ENCODE data around the gene FAM181A. TPM values are rescaled to one million over a fixed set of nuclear protein-coding genes. Genes with fewer than 3 reads are reported as not detected.

Gene FAM181A
- total RNA-seq, 2 donors from 2014 or later: not detected

DNA sequence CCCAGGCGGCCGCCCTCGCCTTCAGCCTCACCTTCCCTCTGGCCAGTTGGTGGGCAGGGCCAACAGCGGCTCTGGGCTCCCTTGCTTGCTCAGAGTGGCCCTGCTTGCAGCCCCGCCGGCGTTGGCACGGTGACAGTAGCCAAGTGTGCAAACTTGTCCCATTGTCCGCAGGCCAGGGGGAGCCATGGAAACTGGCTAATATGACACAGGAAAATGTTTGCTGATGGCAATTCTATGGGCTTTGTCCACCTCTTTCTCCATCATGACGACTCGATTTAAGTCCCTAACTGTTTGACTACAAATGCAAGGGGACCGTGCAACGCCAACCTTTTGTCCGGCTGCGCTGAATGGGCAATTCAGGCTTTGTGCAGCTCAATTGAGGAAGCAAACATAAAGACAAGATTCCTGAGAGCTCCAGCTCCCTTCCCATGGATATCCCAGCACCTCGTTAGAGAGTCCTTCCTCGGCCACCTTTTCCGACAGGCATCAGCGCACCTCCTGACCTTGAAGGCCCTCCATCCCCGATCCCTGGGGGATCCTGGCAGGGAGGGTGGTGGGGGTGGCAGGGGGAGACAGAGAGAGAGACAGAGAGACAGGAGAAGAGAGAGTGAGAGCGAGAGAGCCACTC is 785 bp upstream of the FAM181A start:
- DNase-seq (no peak), ATAC-seq (no peak)
- H3K9me3 ChIP-seq: no peaks in the 10 kb centered on the region
- H3K4me1 ChIP-seq: no peaks in the 10 kb centered on the region
- H3K4me3 ChIP-seq: no peak overlapping the region
- no peaks in the 10 kb centered on the region for H3K36me3 ChIP-seq (replicated peaks in 1 of 2; ENCODE audit: insufficient read depth in 1 of 2, low read depth in 2 of 2)
- H3K27me3 ChIP-seq: no peaks in the 10 kb centered on the region
- H3K27ac ChIP-seq: no peak overlapping the region
- intact Hi-C loops (cut with DNase I): no loop called here
- 67 to 79% methylated on average over 17 to 21 of the region's 21 CpGs for WGBS, 2 donors
- TF ChIP-seq, protein P1, sequence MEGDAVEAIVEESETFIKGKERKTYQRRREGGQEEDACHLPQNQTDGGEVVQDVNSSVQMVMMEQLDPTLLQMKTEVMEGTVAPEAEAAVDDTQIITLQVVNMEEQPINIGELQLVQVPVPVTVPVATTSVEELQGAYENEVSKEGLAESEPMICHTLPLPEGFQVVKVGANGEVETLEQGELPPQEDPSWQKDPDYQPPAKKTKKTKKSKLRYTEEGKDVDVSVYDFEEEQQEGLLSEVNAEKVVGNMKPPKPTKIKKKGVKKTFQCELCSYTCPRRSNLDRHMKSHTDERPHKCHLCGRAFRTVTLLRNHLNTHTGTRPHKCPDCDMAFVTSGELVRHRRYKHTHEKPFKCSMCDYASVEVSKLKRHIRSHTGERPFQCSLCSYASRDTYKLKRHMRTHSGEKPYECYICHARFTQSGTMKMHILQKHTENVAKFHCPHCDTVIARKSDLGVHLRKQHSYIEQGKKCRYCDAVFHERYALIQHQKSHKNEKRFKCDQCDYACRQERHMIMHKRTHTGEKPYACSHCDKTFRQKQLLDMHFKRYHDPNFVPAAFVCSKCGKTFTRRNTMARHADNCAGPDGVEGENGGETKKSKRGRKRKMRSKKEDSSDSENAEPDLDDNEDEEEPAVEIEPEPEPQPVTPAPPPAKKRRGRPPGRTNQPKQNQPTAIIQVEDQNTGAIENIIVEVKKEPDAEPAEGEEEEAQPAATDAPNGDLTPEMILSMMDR (IDR thresholded peaks at IDR 0.05): no peak
- no peak for TF ChIP-seq POLR2A (IDR thresholded peaks at IDR 0.05)

GRCh38 chr14:93927800-93928145 is 629 bp downstream of the FAM181A start:
- 39 to 77% methylated on average over 4 to 5 of the region's 6 CpGs for WGBS, 2 donors
- Histone ChIP-seq H3K9me3 (no peaks in the 10 kb centered on the region), H3K27ac (no peak overlapping the region), H3K27me3 (no peaks in the 10 kb centered on the region), H3K4me1 (no peaks in the 10 kb centered on the region), H3K36me3 (replicated peaks in 1 of 2; ENCODE audit: insufficient read depth in 1 of 2, low read depth in 2 of 2) (no peaks in the 10 kb centered on the region), H3K4me3 (no peak overlapping the region)
- ATAC-seq: no peak
- TF ChIP-seq, protein P1 (IDR thresholded peaks at IDR 0.05): no peak
- no peak for TF ChIP-seq POLR2A (IDR thresholded peaks at IDR 0.05)
- intact Hi-C loops (cut with DNase I): no loop called here
- no peak for DNase-seq

- H3K4me3 ChIP-seq: no peak overlapping the region
- DNase-seq (no peak), ATAC-seq (no peak)
- 79 to 80% methylated on average over 4 to 25 of the region's 26 CpGs for WGBS, 2 donors
- H3K27ac ChIP-seq: no peak overlapping the region
- no peaks in the 10 kb centered on the region for H3K27me3 ChIP-seq
- no peak for TF ChIP-seq POLR2A (IDR thresholded peaks at IDR 0.05)
- TF ChIP-seq, protein P1 (IDR thresholded peaks at IDR 0.05): no peak
- no peaks in the 10 kb centered on the region for H3K4me1 ChIP-seq
- H3K36me3 ChIP-seq (replicated peaks in 1 of 2; ENCODE audit: insufficient read depth in 1 of 2, low read depth in 2 of 2): no peaks in the 10 kb centered on the region
- intact Hi-C loops (cut with DNase I): no loop called here
- no peaks in the 10 kb centered on the region for H3K9me3 ChIP-seq
Observed at GRCh38 chr14:93928184-93929047, 1.3 kb downstream of the FAM181A start.

- WGBS, 2 donors: 77 to 82% methylated on average over 5 to 13 of the region's 13 CpGs
- Histone ChIP-seq H3K36me3 (replicated peaks in 1 of 2; ENCODE audit: insufficient read depth in 1 of 2, low read depth in 2 of 2) (no peaks in the 10 kb centered on the region), H3K9me3 (no peaks in the 10 kb centered on the region), H3K27me3 (no peaks in the 10 kb centered on the region), H3K27ac (no peak overlapping the region), H3K4me1 (no peaks in the 10 kb centered on the region), H3K4me3 (no peak overlapping the region)
- ATAC-seq (no peak), DNase-seq (no peak)
- intact Hi-C loops (cut with DNase I): no loop called here
- TF ChIP-seq POLR2A (IDR thresholded peaks at IDR 0.05): no peak
- TF ChIP-seq, protein P1 (IDR thresholded peaks at IDR 0.05): no peak
Observed at GRCh38 chr14:93929048-93929535, 1.9 kb downstream of the FAM181A start.

Measured in body of pancreas (tissue), 4 donors.